NOMO-1 (cell line): Measurements from ENCODE around the gene ADAT2.

ENCODE experiments used
- DNase-seq, 2 experiments: peaks; one replicate each; lab custom pipeline; 2025; ENCODE audit not compliant: unreplicated experiment in 2 of 2; lab: John Stamatoyannopoulos, UW

Gene ADAT2

GRCh38 chr6:143399176-143399575 lies 51.3 kb downstream of the ADAT2 start:
- DNase-seq = no peak

- no peak for DNase-seq
Measured at GRCh38 chr6:143397227-143398222, 53.0 kb downstream of the ADAT2 start.

DNA sequence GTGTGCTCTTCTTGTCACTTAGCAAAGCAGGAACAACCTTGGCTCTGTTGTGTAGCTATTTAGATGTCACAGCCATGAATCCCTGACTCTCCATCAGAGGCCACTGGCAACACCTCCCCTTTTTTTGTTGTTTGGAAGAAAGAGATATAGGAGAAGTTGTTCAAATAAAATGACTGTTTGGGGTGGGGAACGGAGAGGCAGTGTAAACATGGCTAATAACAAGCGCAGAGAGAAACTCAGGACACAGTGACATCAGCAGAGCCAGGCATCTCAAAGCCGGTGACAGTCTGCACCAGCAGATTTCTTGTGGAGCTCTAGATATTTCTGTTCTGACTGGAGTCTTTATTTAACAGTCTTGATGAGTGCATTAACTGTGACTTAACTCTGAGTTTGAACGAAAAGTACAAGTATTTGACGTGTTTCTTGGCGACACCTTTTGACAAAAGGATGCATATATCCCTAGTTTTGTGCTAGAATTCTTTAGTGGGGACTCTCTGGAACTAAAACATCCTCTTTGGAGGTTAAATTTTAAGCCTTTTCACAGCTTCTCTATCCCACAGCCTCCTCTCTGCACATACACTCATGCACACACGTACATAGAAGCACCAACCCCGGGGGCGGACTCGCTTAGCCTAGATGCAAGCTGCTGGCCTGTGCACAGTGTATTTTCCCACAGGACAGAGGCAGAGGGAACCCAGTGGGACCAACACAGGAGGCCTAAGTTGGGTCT lies 53.8 kb downstream of the ADAT2 start:
- no peak for DNase-seq

- no peak for DNase-seq
Measured at GRCh38 chr6:143395699-143396098, 54.8 kb downstream of the ADAT2 start.

- no peak for DNase-seq
Measured at GRCh38 chr6:143394389-143394788, 56.1 kb downstream of the ADAT2 start.

DNA sequence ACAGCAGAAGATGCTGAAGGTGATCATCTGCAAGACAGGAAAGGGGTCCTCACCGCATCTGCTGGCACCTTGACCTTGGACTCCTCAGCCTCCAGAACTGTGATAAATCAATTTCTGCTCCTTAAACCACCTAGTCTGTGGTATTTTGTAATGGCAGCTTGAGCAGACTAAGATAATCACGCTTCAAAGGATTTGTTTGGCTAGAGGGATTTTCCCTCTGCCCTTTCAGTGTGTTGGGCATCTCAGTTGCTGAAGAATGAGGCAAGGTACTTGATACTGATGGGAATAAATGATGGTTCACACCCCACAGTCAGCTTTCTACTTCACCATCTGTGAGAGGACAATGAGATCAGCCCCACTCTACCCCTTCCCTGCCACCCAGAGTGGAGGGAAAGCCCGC lies 60.2 kb downstream of the ADAT2 start:
- no peak for DNase-seq

DNA sequence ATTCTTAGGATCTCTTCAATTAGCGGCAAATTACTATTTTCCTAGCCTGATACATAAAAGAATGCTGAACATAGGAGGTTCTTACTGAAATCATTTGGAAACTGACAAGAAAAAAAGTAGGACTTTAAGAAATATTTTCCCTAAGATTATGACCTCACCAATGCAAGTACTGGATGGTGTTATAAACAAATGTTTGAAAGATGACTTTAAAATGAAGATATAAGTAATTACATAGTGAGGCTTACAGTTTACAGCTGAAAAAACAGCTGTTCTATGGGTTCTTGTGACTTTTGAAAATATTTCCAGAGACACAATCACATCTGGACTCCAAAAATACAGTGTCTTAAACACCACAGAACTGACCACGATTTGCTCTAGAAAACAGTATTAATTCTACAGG lies 64.9 kb downstream of the ADAT2 start:
- DNase-seq = no peak

DNA sequence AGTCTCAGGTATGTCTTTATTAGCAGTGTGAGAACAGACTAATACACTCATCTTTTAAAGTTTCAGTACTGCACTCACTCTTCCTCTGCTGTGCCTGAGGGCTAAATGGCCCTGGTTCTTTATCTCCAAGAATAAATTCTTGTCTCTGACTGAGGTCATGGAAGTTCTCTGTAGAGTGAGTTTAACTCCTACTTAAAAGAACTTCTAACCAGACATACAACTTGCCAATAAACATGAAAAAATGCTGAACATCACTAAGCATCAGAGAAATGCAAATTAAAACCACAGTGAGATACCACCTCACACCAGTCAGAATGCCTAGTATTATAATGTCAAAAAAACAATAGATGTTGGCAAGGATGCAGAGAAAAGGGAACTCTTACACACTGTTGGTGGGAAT lies 73.6 kb downstream of the ADAT2 start:
- DNase-seq = no peak

DNA sequence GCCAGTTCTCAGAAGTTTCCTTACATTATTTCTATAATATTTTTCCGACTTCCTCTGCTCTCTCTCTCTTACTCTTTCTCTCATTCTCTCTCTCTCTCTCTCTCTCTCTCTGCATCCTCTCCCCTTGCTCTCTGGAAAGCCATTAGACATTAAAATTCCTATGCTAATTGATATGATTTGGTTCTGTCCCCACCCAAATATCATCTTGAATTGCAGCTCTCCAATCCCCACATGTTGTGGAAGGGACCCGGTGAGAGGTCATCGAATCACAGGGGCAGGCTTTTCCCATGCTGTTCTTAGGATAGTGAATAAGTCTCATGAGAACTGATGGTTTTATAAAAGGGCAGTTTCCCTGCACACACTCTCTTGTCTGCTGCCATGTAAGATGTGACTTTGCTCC lies 74.1 kb downstream of the ADAT2 start:
- DNase-seq = no peak

DNA sequence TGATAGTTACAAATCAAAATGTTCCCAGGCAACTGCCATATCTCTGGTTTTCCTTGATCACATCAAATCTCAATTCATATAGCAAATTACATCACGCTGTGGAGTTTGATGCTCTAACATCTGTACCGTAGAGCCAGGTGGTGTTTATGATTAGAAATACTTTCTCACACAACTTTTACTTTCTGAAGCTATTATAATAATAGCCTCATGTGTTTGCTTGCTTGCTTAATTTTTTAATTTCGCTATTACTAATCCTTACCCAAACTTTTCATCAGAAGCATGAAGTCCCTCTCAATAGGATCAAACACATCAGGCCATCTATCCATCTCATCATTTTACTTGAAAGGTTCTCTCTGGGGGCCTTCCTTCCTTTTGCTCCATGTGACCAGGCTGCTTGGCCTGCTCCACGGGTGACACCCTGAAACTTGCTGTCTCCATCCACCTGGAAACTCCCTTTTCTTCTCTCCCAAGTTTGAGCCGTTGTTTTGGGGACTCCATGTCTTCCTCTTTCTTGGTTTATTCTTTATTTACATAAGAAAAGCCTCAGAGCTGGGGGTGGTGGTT lies 75.4 kb downstream of the ADAT2 start:
- no peak for DNase-seq

DNA sequence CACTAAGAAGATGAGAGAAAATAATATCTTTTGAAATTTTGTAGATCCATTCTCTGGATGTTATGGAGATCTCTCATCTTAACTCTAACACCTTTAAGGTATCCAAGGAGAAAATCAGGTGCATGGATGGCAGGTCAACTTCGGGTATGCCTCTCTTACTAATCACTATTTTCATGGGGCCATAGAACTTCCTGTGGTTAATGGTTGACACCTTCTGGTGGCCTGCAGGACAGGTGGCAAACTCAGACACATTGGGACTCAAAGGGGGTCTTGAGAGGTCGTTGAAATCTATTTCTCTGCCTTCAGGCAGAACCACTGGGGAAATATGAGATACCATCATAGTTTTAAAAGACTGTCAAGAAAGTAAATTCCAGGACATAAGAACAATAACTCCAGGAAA lies 76.5 kb downstream of the ADAT2 start:
- no peak for DNase-seq
